NCI-H526 (cell line): ENCODE measurements around the gene ZMIZ1.

Source experiments
- DNase-seq, 2 experiments: peaks; one replicate each; lab custom pipeline; 2025; lab: John Stamatoyannopoulos, UW

The ZMIZ1 gene

GRCh38 chr10:79232864-79233263 lies 164.1 kb downstream of the ZMIZ1 start:
- no peak for DNase-seq

DNA sequence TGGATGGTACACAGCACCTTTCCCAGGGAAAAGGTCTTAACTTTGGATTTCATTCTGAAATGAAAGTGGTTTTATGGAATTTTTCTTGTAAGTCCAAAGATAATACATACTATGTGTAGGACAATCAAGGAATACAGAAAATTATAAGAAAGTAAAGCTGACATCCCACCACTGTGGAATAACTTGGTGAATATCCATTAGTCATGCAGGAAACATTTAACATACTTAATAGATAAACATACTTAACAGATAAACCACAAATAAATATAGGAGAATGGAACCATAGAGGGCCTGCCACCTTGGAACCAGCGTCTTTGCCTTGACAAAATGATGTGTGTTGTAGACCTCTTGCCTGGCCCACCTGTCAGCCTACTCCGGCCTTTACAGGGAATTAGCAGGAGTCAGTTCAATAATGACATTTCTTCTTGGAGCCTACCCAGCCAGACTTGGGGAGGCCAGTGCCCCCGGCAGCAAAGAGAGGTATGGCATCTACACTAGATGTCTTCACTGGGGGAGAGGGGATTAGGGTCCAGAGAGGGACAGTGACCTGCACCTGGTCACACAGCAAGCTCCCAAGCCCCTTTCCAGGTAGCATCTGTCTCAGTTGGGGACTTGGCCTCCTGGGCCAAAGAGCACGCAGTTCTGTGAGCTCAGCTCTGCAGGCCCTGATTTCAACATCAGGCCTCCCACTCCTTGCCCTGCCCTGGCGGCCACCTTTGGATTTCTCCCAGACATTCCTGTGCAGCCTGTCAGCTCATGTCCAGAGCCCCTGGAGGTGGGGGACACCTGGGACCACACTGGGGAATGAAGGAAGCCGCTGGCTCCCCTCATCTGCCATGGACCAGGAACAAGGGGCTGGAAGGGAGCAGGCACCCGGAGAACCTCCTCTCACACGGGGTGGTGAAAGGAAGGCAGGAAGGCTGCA lies 165.9 kb downstream of the ZMIZ1 start:
- DNase-seq = no peak

DNA sequence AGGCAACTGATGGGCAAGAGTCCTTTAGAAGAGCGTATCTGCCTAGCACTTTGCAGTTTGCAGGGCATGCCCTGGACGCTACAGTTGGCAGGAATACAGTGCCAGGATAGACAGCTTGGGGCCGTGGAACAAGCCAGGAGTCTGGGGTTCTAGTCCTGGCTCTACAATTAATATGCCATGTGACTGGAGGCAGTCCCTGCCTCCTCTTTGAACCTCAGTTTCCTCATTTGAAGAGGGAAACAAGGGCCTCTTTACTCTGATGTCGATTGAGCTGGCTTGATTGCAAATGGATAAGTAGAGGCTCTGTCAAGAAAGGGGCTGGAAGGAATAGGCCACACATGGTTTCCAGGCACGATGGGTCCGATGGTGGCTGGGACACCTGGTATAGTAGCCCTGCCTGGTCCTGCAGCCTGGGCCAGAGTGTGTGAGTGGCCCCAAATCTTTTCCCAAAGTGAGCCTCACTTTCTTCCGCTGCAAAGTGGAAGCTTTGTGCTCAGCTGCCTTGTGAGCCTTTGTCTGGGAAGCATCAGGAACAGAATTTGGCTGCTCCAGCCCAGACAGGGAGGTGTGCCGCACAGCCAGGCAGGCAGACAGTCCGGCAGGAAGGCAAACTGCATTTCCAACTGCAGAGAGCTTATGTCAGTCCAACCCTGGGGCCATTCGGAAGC lies 167.1 kb downstream of the ZMIZ1 start:
- DNase-seq = no peak

- DNase-seq = no peak
These were observed 167.6 kb downstream of the ZMIZ1 start for GRCh38 chr10:79236433-79236765.

- no peak for DNase-seq
These were observed 168.8 kb downstream of the ZMIZ1 start for GRCh38 chr10:79237454-79238157.

- DNase-seq = no peak
These were observed 169.4 kb downstream of the ZMIZ1 start for GRCh38 chr10:79238158-79238520.

- DNase-seq = no peak
These were observed 169.8 kb downstream of the ZMIZ1 start for GRCh38 chr10:79238606-79239005.

GRCh38 chr10:79239275-79239779 lies 170.6 kb downstream of the ZMIZ1 start:
- no peak for DNase-seq

- DNase-seq = no peak
These were observed 171.3 kb downstream of the ZMIZ1 start for GRCh38 chr10:79239924-79240581.

- DNase-seq = no peak
These were observed 172.8 kb downstream of the ZMIZ1 start for GRCh38 chr10:79241629-79241989.

- DNase-seq = no peak
These were observed 173.3 kb downstream of the ZMIZ1 start for GRCh38 chr10:79241990-79242619.

- peak in 1 of 2 experiments; percentile 74 for DNase-seq
These were observed 173.9 kb downstream of the ZMIZ1 start for GRCh38 chr10:79242620-79243152.

- DNase-seq = peak in 1 of 2 experiments; percentile 46
These were observed 174.7 kb downstream of the ZMIZ1 start for GRCh38 chr10:79243181-79244067.

DNA sequence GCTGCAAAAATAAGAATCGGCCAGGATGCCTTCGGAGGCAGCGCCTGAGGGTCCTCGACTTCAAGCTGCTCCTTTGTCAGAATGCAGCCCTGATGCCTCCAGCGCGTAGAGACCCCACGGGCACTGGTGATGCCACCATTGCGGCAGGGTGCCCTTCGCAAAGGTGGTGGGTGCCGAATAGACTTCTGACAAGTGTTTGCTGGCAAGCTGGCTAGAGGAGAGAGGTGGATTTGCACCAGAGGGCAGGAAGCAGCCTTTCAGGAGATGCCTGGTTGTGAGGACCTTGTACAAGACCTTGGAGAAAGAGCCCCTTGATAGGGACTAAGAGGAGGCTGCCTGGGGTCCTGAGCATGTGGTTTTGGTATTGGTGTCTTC lies 175.3 kb downstream of the ZMIZ1 start:
- no peak for DNase-seq

GRCh38 chr10:79244841-79245504 lies 176.2 kb downstream of the ZMIZ1 start:
- no peak for DNase-seq

DNA sequence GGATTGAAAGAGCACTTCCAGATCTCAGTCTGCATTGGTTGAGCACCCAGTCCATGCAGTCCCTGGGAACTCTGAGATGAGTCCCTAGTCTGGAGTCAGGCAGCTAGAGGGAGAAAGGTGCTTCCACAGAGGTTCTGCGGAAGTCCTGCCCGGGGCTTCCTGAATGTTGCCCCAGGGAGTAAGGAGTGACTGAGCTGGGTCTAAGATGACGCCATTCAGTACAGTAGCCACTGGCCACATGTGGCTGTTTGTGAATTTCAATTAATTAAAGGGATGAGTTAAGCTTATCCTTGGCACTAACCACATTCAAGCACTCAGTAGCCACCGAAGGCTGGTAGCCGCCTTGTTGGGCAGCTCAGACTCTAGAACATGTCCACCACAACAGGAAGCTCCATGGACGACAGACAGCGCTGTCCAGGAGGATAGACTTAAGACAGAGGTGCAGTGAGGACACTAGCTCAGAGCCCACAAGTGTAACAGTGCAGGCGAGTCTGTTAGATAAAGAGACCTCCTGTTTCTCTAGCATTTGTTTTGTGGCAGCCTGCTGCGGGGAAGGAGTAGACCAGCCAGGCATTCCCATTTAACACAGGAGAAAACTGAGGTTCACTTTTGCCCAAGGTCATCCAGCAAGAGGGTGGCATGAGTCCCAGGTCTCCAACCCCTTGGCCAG lies 176.9 kb downstream of the ZMIZ1 start:
- no peak for DNase-seq

DNA sequence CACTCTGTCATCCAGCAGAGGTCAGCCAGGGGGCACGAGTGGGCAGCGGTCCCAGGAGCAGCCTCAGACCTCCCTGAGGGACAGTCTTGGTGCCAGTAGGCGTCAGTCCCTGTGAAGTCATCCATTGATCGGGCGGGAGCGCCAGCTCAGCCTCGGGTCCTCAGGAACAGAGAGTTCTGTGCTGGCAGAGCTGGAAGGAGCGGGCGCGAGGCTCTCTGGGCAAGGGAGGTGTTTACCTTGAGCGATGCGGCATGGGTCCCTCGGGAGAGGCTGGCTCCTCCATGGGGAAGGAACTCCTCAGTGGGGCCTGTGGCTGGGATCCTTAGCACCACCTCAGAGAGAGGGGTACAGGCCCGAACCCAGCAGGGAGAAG lies 177.4 kb downstream of the ZMIZ1 start:
- no peak for DNase-seq

- no peak for DNase-seq
These were observed 178.0 kb downstream of the ZMIZ1 start for GRCh38 chr10:79246606-79247275.
